ENCODE measurements around the gene LRP1-AS.
A peak's percentile ranks its signal among the peaks of the same experiment; 100 is the strongest.

LRP1-AS gene

GRCh38 chr12:57146961-57147944 is at the start of gene LRP1-AS:
LRP1-AS (minus strand) TSS chr12:57147619.
- no peak for DNase-seq (ENCODE audit: low read depth in 2 of 2)

DNA sequence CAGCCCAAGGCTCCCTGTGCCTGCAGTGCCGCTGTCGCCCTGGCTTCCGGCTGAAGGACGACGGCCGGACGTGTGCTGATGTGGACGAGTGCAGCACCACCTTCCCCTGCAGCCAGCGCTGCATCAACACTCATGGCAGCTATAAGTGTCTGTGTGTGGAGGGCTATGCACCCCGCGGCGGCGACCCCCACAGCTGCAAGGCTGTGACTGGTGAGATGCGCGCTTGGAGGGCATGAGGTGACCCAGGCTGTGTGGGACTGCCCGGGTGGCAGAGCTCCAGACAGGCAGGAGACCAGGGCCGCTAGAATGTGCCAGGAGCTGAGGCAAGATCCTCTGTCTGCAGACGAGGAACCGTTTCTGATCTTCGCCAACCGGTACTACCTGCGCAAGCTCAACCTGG is 49.5 kb upstream of the LRP1-AS start:
- no peak for DNase-seq (ENCODE audit: low read depth in 2 of 2)

- no peak for DNase-seq (ENCODE audit: low read depth in 2 of 2)
Measured at GRCh38 chr12:57196439-57196838, 49.0 kb upstream of the LRP1-AS start.

- no peak for DNase-seq (ENCODE audit: low read depth in 2 of 2)
Measured at GRCh38 chr12:57195611-57196371, 48.4 kb upstream of the LRP1-AS start.

DNA sequence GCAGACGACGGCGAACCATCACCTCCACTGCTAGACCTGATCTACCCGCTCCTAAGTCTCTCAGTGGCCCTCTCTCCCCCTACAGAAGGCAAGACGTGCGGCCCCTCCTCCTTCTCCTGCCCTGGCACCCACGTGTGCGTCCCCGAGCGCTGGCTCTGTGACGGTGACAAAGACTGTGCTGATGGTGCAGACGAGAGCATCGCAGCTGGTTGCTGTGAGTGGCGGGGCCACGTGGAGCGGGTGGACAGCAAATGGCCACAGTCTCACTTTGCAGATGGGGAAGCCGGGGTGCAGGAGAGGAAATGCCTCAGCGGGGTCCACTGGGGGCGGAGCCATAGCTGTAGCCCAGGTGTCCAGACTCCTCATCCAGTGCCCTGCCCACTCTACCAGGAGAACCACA is 47.8 kb upstream of the LRP1-AS start:
- no peak for DNase-seq (ENCODE audit: low read depth in 2 of 2)

- DNase-seq (ENCODE audit: low read depth in 2 of 2), result no peak
Measured at GRCh38 chr12:57194253-57194652, 46.8 kb upstream of the LRP1-AS start.

- no peak for DNase-seq (ENCODE audit: low read depth in 2 of 2)
Measured at GRCh38 chr12:57193706-57194245, 46.4 kb upstream of the LRP1-AS start.

GRCh38 chr12:57192920-57193319 is 45.5 kb upstream of the LRP1-AS start:
- no peak for DNase-seq (ENCODE audit: low read depth in 2 of 2)

- DNase-seq (ENCODE audit: low read depth in 2 of 2), result no peak
Measured at GRCh38 chr12:57191410-57191809, 44.0 kb upstream of the LRP1-AS start.

- DNase-seq (ENCODE audit: low read depth in 2 of 2), result no peak
Measured at GRCh38 chr12:57190821-57191220, 43.4 kb upstream of the LRP1-AS start.

DNA sequence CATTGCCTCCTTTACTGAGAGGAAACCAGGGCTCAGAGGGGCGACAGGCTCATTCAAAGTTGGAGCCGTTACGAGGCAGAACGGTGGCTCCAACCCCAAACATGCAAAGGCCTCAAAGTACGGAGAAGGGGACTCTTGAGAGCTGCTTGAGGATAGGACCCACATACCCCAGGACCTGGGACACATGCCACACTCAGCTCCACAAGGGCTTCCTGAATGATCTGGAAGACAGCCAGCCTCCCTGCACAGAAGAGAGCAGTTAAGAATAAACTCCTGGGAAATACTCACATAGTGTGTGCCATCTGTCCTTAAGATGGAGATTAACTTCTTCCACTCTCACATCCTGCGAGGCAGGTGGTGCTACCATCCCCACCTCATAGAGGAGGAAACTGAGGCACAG is 42.6 kb upstream of the LRP1-AS start:
- no peak for DNase-seq (ENCODE audit: low read depth in 2 of 2)

- DNase-seq (ENCODE audit: low read depth in 2 of 2), result no peak
Measured at GRCh38 chr12:57188090-57188425, 40.6 kb upstream of the LRP1-AS start.

DNA sequence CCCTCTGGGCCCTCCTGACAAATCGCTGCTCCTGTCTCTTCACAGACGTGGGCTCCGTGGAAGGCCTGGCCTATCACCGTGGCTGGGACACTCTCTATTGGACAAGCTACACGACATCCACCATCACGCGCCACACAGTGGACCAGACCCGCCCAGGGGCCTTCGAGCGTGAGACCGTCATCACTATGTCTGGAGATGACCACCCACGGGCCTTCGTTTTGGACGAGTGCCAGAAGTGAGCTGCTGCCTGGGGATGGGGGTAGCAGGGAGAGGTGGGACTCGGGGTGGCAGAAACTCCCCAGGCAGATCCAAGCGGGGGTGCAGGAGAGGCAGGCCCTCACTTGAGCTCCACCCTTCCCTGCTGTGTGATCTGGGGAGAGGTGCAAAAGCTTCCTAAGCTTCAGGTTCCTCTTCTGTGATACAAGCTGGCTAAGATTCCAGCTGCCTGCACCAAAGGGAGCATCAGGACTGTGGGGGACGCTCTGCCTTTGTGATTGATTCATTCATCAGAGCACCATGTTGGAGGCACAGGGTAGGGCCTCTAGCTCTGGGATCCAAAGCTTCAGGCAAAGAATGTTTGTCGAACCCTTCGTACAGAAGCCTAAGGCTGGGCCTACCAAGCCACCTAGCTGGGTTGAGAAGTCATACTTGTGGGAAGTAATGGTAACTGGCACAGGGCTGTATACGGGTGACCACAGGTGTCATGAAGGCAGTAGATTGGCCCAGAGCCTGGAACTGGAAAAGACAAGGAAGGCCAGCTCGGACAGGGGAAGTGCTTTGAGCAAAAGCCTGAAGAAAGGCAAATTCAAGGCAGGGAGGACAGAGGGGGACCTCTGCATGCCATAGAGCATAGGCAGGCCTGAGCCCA is 40.0 kb upstream of the LRP1-AS start:
- no peak for DNase-seq (ENCODE audit: low read depth in 2 of 2)

DNA sequence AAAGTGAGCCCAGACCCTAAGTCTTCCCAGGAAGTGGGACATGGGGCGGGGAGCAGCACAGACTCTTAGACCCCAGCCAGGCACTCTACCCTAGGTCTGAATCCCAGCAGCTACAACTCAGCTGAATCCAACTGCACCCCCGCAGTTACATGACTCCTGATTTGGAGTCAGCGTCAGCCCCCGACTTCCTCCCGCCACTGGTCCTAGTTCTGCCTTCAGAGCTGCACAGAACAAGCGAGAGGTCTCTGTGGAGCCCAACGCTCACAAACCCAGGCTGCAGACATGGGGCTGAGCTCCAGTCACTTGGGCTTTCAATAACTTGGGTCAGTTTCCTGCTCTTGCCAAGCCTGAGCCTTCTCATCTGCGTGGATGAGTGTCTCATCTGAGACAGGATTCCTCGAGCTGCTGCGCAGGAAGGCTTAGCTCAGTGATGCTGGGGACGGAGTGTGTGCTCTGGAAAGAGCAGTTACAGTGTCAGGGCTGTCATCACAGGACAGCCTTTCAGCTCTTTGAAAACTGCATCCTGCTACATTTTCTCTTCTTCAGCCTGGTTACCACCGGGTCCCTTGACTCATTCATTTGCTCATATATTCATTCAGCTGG is 38.6 kb upstream of the LRP1-AS start:
- no peak for DNase-seq (ENCODE audit: low read depth in 2 of 2)

- no peak for DNase-seq (ENCODE audit: low read depth in 2 of 2)
Measured at GRCh38 chr12:57185403-57185802, 38.0 kb upstream of the LRP1-AS start.

- no peak for DNase-seq (ENCODE audit: low read depth in 2 of 2)
Measured at GRCh38 chr12:57183939-57184725, 36.7 kb upstream of the LRP1-AS start.

DNA sequence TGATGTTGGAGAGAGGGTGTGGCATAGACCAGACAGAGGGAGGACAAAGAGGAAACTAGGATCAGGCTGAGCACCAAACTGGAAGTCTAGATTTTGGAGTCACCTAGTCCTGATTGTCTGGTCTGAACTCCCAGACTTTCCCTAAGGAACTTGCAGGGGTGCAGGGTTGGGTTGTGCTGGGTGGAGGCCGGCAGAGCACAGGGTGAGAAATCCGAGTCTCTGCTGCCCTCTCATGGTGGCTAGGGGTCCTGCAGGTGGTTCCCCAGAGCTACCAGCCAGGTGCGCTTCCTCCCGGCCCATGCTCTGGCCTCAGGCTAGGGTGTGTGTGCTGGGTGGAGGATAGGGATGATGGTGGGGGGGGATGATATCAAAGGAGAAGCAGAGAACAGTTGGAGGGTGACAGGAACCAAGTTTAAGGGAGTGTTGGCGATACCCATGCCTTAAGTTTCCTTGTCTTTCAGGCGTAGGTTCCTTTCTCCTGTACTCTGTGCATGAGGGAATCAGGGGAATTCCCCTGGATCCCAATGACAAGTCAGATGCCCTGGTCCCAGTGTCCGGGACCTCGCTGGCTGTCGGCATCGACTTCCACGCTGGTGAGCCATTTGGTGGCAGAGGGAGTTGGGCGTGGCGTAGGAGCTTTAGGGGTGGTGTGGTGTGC is 35.6 kb upstream of the LRP1-AS start:
- DNase-seq (ENCODE audit: low read depth in 2 of 2), result peak; percentile 78 to 83

GRCh38 chr12:57181561-57182155 is 34.2 kb upstream of the LRP1-AS start:
- no peak for DNase-seq (ENCODE audit: low read depth in 2 of 2)

DNA sequence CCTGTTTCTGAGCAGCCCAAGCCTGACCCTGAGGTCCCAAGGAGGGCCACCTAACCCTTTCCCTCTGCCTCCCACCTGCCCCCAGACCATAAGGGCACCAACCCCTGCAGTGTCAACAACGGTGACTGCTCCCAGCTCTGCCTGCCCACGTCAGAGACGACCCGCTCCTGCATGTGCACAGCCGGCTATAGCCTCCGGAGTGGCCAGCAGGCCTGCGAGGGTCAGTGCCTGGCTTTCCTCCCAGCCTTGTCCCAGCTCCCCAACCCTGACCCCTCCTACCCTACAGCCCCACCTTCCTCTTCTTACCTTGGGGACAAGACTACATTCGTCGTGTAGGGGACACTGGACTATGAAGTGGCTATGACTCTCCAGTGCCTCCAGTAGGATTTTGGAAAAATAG is 33.7 kb upstream of the LRP1-AS start:
- DNase-seq (ENCODE audit: low read depth in 2 of 2), result no peak
